Thymus (tissue), 14 donors: ENCODE results near the gene ADAMTSL1. TPM values are rescaled to one million over a fixed set of nuclear protein-coding genes. Genes with fewer than 3 reads are reported as not detected.
A peak's percentile ranks its signal among the peaks of the same experiment; 100 is the strongest.

Source experiments
- DNase-seq, 9 donors: peaks; one replicate each; pipeline ENCODE4 v3.0.0-alpha.2; 2013; ENCODE audit warnings: low spot score in 9 of 9, low read depth in 6 of 9, missing footprints in 1 of 9
- H3K27ac ChIP-seq, 2 donors: one replicate each; pipeline ENCODE4 v1.5.1; 2013; ENCODE audit warnings: control low read depth in 1 of 2, low read depth in 1 of 2, low read length in 1 of 2, mild to moderate bottlenecking in 1 of 2, moderate library complexity in 1 of 2
- H3K27me3 ChIP-seq, 2 donors: one replicate each; pipeline ENCODE4 v1.5.1; 2013; ENCODE audit warnings: low read length in 1 of 2; ENCODE audit not compliant: control insufficient read depth in 2 of 2, insufficient read depth in 1 of 2
- H3K36me3 ChIP-seq, 2 donors: one replicate each; pipeline ENCODE4 v1.5.1; 2013; ENCODE audit warnings: low read length in 1 of 2, mild to moderate bottlenecking in 1 of 2, moderate library complexity in 1 of 2; ENCODE audit not compliant: control insufficient read depth in 2 of 2, insufficient read depth in 2 of 2
- H3K4me1 ChIP-seq, 2 donors: one replicate each; pipeline ENCODE4 v1.5.1; 2013; ENCODE audit warnings: low read length in 2 of 2; ENCODE audit not compliant: control insufficient read depth in 2 of 2, insufficient read depth in 2 of 2
- H3K4me3 ChIP-seq, 2 donors: one replicate each; pipeline ENCODE4 v1.5.1; 2013; ENCODE audit warnings: low read length in 2 of 2, control low read depth in 1 of 2, mild to moderate bottlenecking in 1 of 2
- H3K9me3 ChIP-seq, 2 donors: one replicate each; pipeline ENCODE4 v1.5.1; 2013; ENCODE audit warnings: low read length in 1 of 2, mild to moderate bottlenecking in 1 of 2; ENCODE audit not compliant: control insufficient read depth in 2 of 2, insufficient read depth in 1 of 2
- WGBS: extraction: QIAGEN DNeasy Blood & Tissue Kit; methylation state at CpG from one replicate; pipeline ENCODE4 v1.1.7; 2013; 5-methylcytosine and 5-hydroxymethylcytosine counted together
- long read RNA-seq, 10 donors: transcript quantifications; one replicate each; lab custom pipeline, GENCODE V29; 2026
- polyA plus RNA-seq: library from polyadenylated mRNA; stranded (reverse); fragments of 200-250 nt; gene quantifications from one replicate; pipeline ENCODE4 v1.2.3, GENCODE V29; 2013
- total RNA-seq: library from RNA; stranded (reverse); fragments of 120-200 nt; gene quantifications from one replicate; pipeline ENCODE4 v1.2.4, GENCODE V29; 2013
- donor health status: healthy.

The ADAMTSL1 gene
- total RNA-seq (2.3 TPM), polyA plus RNA-seq (0.34 TPM)
- long read RNA-seq, donor 1, result 0 reads
- long read RNA-seq, donor 2, result 0 reads
- long read RNA-seq, donor 3, result 0 reads
- long read RNA-seq, donor 4, result 0 reads
- long read RNA-seq, donor 5, result 0 reads
- long read RNA-seq, donor 6, result 0 reads
- long read RNA-seq, donor 7, partial matches to known transcripts, result 0 of 1 reads
- long read RNA-seq, donor 7, other reads (novel, unspliced or antisense), result 0 of 1 reads
- long read RNA-seq, donor 8, result 0 reads
- long read RNA-seq, donor 9, result 0 reads
- long read RNA-seq, donor 10, result 0 reads

GRCh38 chr9:18473652-18474279, at the start of gene ADAMTSL1:
Gene ADAMTSL1, plus strand, starts transcription at chr9:18474153. Its CDS starts 80 bp downstream, at chr9:18474233.
- WGBS, result 5% methylated on average over 13 of the region's 13 CpGs
- Histone ChIP-seq H3K4me1 (no peaks in the 10 kb centered on the region), H3K9me3 (no peaks in the 10 kb centered on the region), H3K27me3 (peaks cover 0 to 11% of the 10 kb centered on the region in 2 donors), H3K36me3 (no peaks in the 10 kb centered on the region), H3K4me3 (no peak within 1 kb of the TSS), H3K27ac (no peak within 1 kb of the TSS)
- peak in 1 of 9 donors; percentile 1 for DNase-seq

GRCh38 chr9:18427691-18428090, 46.3 kb upstream of the ADAMTSL1 start:
- 87% methylated on average over 4 of the region's 4 CpGs for WGBS
- no peaks in the 10 kb centered on the region for H3K9me3 ChIP-seq
- no peaks in the 10 kb centered on the region for H3K4me1 ChIP-seq

GRCh38 chr9:18428661-18429060, 45.3 kb upstream of the ADAMTSL1 start:
- Histone ChIP-seq H3K4me3 (no peak overlapping the region), H3K27me3 (no peaks in the 10 kb centered on the region), H3K9me3 (no peaks in the 10 kb centered on the region), H3K4me1 (no peaks in the 10 kb centered on the region), H3K27ac (no peak overlapping the region), H3K36me3 (no peaks in the 10 kb centered on the region)
- 97% methylated on average over 3 of the region's 3 CpGs for WGBS
- DNase-seq, result no peak

More at GRCh38 chr9:18427691-18428090, 46.3 kb upstream of the ADAMTSL1 start:
- H3K4me3 ChIP-seq, result no peak overlapping the region
- H3K27me3 ChIP-seq, result no peaks in the 10 kb centered on the region
- no peak overlapping the region for H3K27ac ChIP-seq
- DNase-seq, result no peak
- H3K36me3 ChIP-seq, result no peaks in the 10 kb centered on the region

- Histone ChIP-seq H3K9me3 (no peaks in the 10 kb centered on the region), H3K4me1 (no peaks in the 10 kb centered on the region)
- WGBS, result 95% methylated on average over 2 of the region's 2 CpGs
Measured at GRCh38 chr9:18429070-18429469, 44.9 kb upstream of the ADAMTSL1 start.

GRCh38 chr9:18433620-18434019, 40.3 kb upstream of the ADAMTSL1 start:
- H3K4me3 ChIP-seq, result no peak overlapping the region
- DNase-seq, result no peak
- no peak overlapping the region for H3K27ac ChIP-seq
- H3K9me3 ChIP-seq, result no peaks in the 10 kb centered on the region
- peaks cover 0 to 15% of the 10 kb centered on the region in 2 donors for H3K27me3 ChIP-seq
- H3K4me1 ChIP-seq, result peaks cover 0 to 8% of the 10 kb centered on the region in 2 donors
- H3K36me3 ChIP-seq, result no peaks in the 10 kb centered on the region

More at GRCh38 chr9:18429070-18429469, 44.9 kb upstream of the ADAMTSL1 start:
- Histone ChIP-seq H3K27me3 (no peaks in the 10 kb centered on the region), H3K27ac (no peak overlapping the region), H3K4me3 (no peak overlapping the region), H3K36me3 (no peaks in the 10 kb centered on the region)
- DNase-seq, result no peak

GRCh38 chr9:18437315-18438201, 36.4 kb upstream of the ADAMTSL1 start:
- no peak overlapping the region for H3K27ac ChIP-seq
- 90% methylated on average over 9 of the region's 9 CpGs for WGBS
- no peak overlapping the region for H3K4me3 ChIP-seq
- H3K4me1 ChIP-seq, result peaks cover 0 to 10% of the 10 kb centered on the region in 2 donors
- peaks cover 0 to 23% of the 10 kb centered on the region in 2 donors for H3K27me3 ChIP-seq
- DNase-seq, result no peak
- H3K36me3 ChIP-seq, result no peaks in the 10 kb centered on the region
- no peaks in the 10 kb centered on the region for H3K9me3 ChIP-seq

GRCh38 chr9:18438300-18438925, 35.5 kb upstream of the ADAMTSL1 start:
- Histone ChIP-seq H3K4me3 (peak overlapping the region in 1 of 2 donors; percentile 23), H3K27me3 (peaks cover 0 to 23% of the 10 kb centered on the region in 2 donors), H3K27ac (peak overlapping the region in 1 of 2 donors; percentile 47), H3K9me3 (no peaks in the 10 kb centered on the region), H3K36me3 (no peaks in the 10 kb centered on the region), H3K4me1 (peaks cover 0 to 10% of the 10 kb centered on the region in 2 donors)
- peak in 2 of 9 donors; percentile 36 for DNase-seq
- WGBS, result 7% methylated on average over 31 of the region's 31 CpGs

GRCh38 chr9:18438951-18439350, 35.0 kb upstream of the ADAMTSL1 start:
- no peak overlapping the region for H3K27ac ChIP-seq
- H3K9me3 ChIP-seq, result no peaks in the 10 kb centered on the region
- WGBS, result 87% methylated on average over 7 of the region's 7 CpGs
- H3K36me3 ChIP-seq, result no peaks in the 10 kb centered on the region
- no peak for DNase-seq
- H3K4me1 ChIP-seq, result peaks cover 0 to 10% of the 10 kb centered on the region in 2 donors
- peaks cover 0 to 23% of the 10 kb centered on the region in 2 donors for H3K27me3 ChIP-seq
- peak overlapping the region in 1 of 2 donors; percentile 23 for H3K4me3 ChIP-seq
